Skeletal muscle tissue (tissue), 4 donors: ENCODE measurements around the gene NRIP2. TPM values are rescaled to one million over a fixed set of nuclear protein-coding genes. Genes with fewer than 3 reads are reported as not detected.

Experiments used
- H3K27ac ChIP-seq: one replicate; pipeline ENCODE4 v1.7.0; 2013; ENCODE audit warnings: mild to moderate bottlenecking, low read depth, low read length, inconsistent platforms
- H3K27me3 ChIP-seq, 3 donors: one replicate each; pipeline ENCODE4 v1.7.0; 2013; ENCODE audit warnings: low read length in 3 of 3; ENCODE audit not compliant: control insufficient read depth in 3 of 3, insufficient read depth in 3 of 3
- H3K36me3 ChIP-seq, 3 donors: one replicate each; pipeline ENCODE4 v1.7.0; 2013; ENCODE audit warnings: low read length in 3 of 3; ENCODE audit not compliant: control insufficient read depth in 3 of 3, insufficient read depth in 3 of 3
- H3K4me1 ChIP-seq, 3 donors: one replicate each; pipeline ENCODE4 v1.7.0; 2013; ENCODE audit warnings: low read length in 3 of 3, mild to moderate bottlenecking in 3 of 3; ENCODE audit not compliant: control insufficient read depth in 3 of 3, insufficient read depth in 3 of 3
- H3K4me3 ChIP-seq, 3 donors: one replicate each; pipeline ENCODE4 v1.7.0; 2013; ENCODE audit warnings: low read length in 3 of 3
- H3K9ac ChIP-seq, 3 donors: one replicate each; pipeline ENCODE4 v1.7.0; 2013; ENCODE audit warnings: low read length in 3 of 3, mild to moderate bottlenecking in 3 of 3, moderate library complexity in 2 of 3, low read depth in 1 of 3
- H3K9me3 ChIP-seq, 3 donors: one replicate each; pipeline ENCODE4 v1.7.0; 2013; ENCODE audit warnings: low read length in 3 of 3; ENCODE audit not compliant: control insufficient read depth in 3 of 3
- total RNA-seq: library from RNA; depleted of rRNA; stranded (reverse); fragments of >200 nt; gene quantifications from one replicate; pipeline ENCODE4 v1.2.3, GENCODE V29; 2014
- donor health status: Osteomylitis.

The NRIP2 gene
- total RNA-seq, 1 donor from 2014 or later, result 1.0 TPM

GRCh38 chr12:2813214-2814185 is 21.3 kb downstream of the NRIP2 start:
- peak overlapping the region; percentile 73 to 100 (median 89) for H3K9ac ChIP-seq
- no peaks in the 10 kb centered on the region for H3K9me3 ChIP-seq
- H3K4me3 ChIP-seq, result peak overlapping the region; percentile 86 to 100 (median 91)
- peaks cover 12 to 18% (median 12%) of the 10 kb centered on the region in 3 donors for H3K4me1 ChIP-seq
- H3K27me3 ChIP-seq, result no peaks in the 10 kb centered on the region
- peak overlapping the region; percentile 83 for H3K27ac ChIP-seq
- H3K36me3 ChIP-seq, result peaks cover 12 to 22% (median 16%) of the 10 kb centered on the region in 3 donors

DNA sequence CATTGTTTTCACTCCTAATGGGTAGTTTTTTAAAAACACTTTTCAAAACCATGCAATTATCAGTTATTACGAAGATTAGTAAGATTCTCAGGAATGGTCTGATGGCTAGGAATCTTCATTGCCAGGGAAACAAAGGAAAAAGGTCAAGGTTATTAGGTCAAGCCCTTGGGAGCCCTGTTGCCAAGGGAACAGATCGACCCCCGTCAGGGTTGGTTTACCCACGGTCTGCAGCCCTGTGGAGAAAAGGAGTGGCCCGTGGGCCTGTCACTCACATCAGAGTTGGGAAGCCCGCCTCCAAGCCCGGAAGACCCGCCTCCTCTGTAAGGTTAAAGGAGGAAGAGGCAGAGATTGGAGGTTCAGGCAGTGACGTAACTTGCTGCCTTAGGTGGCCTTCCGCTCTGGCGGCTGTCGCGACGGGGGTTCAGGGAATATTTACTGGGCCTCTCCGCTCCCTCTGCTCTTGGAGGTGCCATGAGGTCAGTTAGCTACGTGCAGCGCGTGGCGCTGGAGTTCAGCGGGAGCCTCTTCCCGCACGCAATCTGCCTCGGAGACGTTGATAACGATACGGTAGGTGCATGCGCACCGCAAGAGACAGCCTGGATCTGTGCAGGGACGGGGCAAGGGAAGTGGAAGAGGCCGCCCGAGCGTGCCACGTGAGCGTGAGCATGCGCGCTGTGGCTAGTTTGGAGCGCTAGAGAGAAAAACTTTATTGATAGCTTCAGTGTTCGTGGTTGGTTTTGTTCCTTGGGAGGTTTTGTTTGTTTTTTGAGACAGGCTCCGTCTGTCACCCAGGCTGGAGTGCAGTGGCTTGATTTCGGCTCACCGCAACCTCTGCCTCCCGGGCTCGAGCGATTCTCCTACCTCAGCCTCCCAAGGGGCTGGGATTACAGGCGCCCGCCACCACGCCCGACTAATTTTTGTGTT is 22.3 kb downstream of the NRIP2 start, which contains the start of gene ITFG2:
ITFG2 (plus strand) TSS at position 379 of the 924 bp plus-strand sequence; CDS start at position 472, 93 bp downstream.
- Histone ChIP-seq H3K9ac (peak within 1 kb of the TSS; percentile 73 to 100 (median 89)), H3K9me3 (no peaks in the 10 kb centered on the region), H3K27ac (peak within 1 kb of the TSS; percentile 83), H3K27me3 (no peaks in the 10 kb centered on the region), H3K36me3 (peaks cover 5 to 13% (median 8%) of the 10 kb centered on the region in 3 donors), H3K4me1 (peaks cover 12 to 18% (median 12%) of the 10 kb centered on the region in 3 donors), H3K4me3 (peak within 1 kb of the TSS; percentile 86 to 100 (median 91))

DNA sequence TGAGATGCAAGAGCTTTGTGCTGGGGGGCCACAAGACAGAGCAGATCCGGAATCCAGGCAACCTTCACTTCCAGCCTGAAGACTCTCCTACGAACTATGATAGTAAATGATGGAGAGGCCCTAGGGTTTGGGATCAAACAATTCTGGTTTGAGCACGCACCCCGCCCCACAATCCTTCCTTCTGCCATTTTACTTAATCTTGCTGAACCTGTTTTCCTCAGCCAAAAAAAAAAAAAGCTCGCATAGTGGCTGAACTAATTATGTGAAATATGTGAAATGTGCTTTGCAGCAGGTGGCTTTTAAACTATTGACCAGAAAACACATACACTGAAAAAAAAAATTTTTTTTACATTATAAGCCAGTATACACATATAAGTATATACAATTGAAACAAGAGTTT is 23.0 kb downstream of the NRIP2 start:
- peak overlapping the region; percentile 86 to 100 (median 91) for H3K4me3 ChIP-seq
- peaks cover 3 to 8% (median 7%) of the 10 kb centered on the region in 3 donors for H3K36me3 ChIP-seq
- no peaks in the 10 kb centered on the region for H3K27me3 ChIP-seq
- no peaks in the 10 kb centered on the region for H3K9me3 ChIP-seq
- peak overlapping the region; percentile 47 to 100 (median 83) for H3K9ac ChIP-seq
- H3K27ac ChIP-seq, result peak overlapping the region; percentile 83
- H3K4me1 ChIP-seq, result peaks cover 12 to 18% (median 12%) of the 10 kb centered on the region in 3 donors

DNA sequence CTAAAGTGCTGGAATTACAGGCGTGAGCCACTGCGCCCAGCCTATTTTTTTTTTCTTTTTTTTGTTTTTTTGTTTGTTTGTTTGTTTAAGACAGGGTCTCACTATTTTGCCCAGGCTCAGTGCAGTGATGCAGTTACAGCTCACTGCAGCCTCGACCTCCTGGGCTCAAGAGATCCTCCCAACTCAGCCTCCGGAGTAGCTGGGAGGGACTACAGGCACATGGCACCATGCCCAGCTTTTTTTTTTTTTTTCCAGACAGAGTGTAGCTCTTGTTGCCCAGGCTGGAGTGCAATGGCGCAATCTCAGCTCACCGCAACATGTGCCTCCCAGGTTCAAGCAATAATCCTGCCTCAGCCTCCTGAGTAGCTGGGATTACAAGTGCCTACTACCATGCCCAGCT is 28.1 kb downstream of the NRIP2 start:
- Histone ChIP-seq H3K27me3 (no peaks in the 10 kb centered on the region), H3K4me1 (peaks cover 3 to 11% (median 10%) of the 10 kb centered on the region in 3 donors), H3K27ac (no peak overlapping the region), H3K9me3 (no peaks in the 10 kb centered on the region), H3K36me3 (peaks cover 14 to 40% (median 36%) of the 10 kb centered on the region in 3 donors), H3K4me3 (no peak overlapping the region), H3K9ac (no peak overlapping the region)

DNA sequence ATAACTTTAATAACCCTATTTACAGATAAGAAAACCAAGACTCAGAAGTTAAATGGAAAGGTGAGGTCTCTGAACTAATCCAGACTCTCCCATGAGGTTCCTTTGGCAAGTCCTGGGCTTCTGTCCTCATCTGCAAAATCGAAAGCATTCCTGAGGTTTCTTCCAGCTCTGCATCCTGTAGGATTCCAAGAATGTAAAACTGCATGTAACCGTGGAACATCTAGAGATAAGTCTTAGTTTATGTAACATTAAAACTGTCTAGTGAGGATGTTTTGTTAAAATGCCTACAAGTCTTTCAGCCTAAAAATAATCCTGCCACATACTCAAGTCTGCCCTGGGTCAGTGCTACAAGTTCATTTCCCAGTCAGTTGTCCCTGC is 29.7 kb downstream of the NRIP2 start:
- Histone ChIP-seq H3K9ac (no peak overlapping the region), H3K9me3 (no peaks in the 10 kb centered on the region), H3K27ac (no peak overlapping the region), H3K4me3 (no peak overlapping the region), H3K36me3 (peaks cover 27 to 56% (median 49%) of the 10 kb centered on the region in 3 donors), H3K4me1 (peaks cover 7 to 13% (median 10%) of the 10 kb centered on the region in 3 donors), H3K27me3 (no peaks in the 10 kb centered on the region)

DNA sequence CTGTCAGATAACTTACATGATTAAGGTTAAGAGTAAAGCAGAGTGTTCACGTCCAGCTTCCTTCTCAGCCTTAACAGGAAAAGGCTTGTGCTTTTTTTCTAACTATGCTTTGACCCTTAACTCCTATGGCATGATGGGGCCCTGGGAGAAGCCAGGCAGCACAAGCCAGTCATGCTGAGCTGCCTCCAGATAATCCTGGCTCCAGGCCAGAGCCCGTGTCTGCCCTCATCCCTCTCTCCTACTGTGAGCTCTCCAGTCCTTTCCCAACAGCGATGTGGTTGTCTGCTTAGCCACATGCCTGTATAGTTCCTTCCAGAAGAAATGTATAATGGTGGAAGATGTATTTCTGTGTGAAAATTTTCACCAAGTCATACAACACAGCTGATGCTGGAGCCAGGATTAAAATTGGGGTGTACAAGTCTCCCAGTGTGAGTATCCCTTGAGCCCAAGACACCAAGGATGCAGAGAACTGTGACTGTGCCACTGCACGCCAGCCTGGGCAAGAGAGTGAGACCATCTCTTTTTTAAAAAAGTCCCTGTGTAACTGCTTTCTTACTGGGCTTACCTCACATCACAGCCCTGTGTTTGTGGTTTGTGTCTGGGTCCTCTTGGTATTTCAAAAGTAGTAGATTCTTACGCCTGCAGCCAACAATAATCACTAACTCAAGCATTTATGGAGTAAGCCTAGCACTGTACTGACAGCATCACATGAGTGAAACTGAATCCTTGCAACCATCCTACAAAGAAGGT is 30.3 kb downstream of the NRIP2 start:
- Histone ChIP-seq H3K4me3 (no peak overlapping the region), H3K9ac (no peak overlapping the region), H3K9me3 (no peaks in the 10 kb centered on the region), H3K36me3 (peaks cover 32 to 62% (median 55%) of the 10 kb centered on the region in 3 donors), H3K27me3 (no peaks in the 10 kb centered on the region), H3K4me1 (peaks cover 7 to 15% (median 10%) of the 10 kb centered on the region in 3 donors), H3K27ac (no peak overlapping the region)

DNA sequence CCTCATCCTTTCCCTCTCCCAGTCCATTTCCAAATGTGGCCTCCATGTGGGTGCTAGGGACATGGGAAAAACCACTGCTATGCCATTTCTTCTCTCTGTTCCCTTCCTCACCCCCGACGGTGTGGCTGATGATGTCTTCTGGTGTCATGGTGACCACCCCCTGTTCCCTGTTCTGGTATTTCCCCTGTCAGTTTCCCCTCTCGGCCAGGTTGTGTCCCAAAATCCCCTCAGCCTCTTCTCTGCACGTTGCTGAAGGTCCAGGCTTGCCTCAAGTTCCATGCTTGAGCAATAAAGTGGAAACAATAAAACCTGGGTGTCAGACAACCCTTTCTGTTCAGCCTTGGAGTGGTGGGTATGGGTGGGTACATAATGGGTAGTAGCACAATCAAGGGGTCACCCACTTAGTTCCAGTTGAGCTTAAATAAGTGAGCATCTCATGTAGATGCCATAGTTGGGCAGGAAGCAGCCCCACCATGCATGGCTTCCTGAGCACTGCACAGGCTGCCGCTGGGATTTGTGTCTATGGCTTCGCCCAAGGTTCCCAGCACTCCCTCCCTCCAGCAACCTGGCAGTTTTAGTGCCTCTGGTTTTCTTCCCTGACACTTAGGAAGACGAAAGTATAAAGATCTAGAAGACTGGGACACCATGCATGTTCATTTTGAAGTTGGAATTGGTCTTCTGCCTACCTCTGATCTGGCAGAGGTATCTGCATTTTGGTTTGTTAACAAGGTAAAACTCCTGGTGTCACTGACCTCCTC is 31.0 kb downstream of the NRIP2 start:
- no peak overlapping the region for H3K27ac ChIP-seq
- H3K27me3 ChIP-seq, result no peaks in the 10 kb centered on the region
- H3K4me1 ChIP-seq, result peaks cover 7 to 16% (median 10%) of the 10 kb centered on the region in 3 donors
- no peak overlapping the region for H3K9ac ChIP-seq
- no peak overlapping the region for H3K4me3 ChIP-seq
- H3K36me3 ChIP-seq, result peaks cover 39 to 69% (median 63%) of the 10 kb centered on the region in 3 donors
- H3K9me3 ChIP-seq, result no peaks in the 10 kb centered on the region

DNA sequence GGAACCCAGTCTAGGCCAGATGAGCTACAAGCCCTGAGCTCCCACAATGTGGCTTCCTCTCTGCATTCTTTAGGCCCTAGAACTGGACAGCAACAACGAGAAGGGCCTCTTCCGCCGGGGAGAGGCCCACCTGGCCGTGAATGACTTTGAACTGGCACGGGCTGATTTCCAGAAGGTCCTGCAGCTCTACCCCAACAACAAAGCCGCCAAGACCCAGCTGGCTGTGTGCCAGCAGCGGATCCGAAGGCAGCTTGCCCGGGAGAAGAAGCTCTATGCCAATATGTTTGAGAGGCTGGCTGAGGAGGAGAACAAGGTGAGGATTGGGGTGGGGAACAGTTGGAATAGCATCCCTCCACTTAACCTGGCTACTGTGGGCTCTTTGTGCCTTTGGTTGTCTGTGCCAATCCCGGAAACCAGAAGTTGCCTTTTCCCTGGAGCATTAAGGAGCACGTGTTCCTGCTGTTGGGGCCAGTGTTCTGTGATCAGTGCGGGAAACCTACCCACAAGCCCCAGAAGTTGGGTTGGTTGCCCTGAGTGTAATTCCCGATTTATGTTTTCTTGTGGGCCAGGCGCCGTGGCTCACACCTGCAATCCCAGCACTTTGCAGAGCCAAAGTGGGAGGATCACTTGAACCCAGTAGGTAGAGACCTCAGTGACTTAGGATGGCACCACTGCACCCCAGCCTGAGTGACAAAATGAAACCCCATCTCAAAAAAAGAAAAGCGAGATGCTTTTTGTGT is 33.6 kb downstream of the NRIP2 start:
- no peak overlapping the region for H3K4me3 ChIP-seq
- no peaks in the 10 kb centered on the region for H3K27me3 ChIP-seq
- H3K4me1 ChIP-seq, result peaks cover 23 to 33% (median 27%) of the 10 kb centered on the region in 3 donors
- no peak overlapping the region for H3K27ac ChIP-seq
- H3K9me3 ChIP-seq, result no peaks in the 10 kb centered on the region
- H3K9ac ChIP-seq, result peak overlapping the region in 1 of 3 donors; percentile 36
- H3K36me3 ChIP-seq, result peaks cover 52 to 79% (median 78%) of the 10 kb centered on the region in 3 donors
